ENCODE measurements around the gene SLC25A20. TPM values are rescaled to one million over a fixed set of nuclear protein-coding genes. Genes with fewer than 3 reads are reported as not detected.
"Not testable (repeated sequence)": the region's sequence is repeated elsewhere in the genome, so short reads cannot be mapped to it uniquely, and the experiment has no call there.

The SLC25A20 gene
- polyA plus RNA-seq, 3 donors = 14.1 to 22.4 (median 21.2) TPM

DNA sequence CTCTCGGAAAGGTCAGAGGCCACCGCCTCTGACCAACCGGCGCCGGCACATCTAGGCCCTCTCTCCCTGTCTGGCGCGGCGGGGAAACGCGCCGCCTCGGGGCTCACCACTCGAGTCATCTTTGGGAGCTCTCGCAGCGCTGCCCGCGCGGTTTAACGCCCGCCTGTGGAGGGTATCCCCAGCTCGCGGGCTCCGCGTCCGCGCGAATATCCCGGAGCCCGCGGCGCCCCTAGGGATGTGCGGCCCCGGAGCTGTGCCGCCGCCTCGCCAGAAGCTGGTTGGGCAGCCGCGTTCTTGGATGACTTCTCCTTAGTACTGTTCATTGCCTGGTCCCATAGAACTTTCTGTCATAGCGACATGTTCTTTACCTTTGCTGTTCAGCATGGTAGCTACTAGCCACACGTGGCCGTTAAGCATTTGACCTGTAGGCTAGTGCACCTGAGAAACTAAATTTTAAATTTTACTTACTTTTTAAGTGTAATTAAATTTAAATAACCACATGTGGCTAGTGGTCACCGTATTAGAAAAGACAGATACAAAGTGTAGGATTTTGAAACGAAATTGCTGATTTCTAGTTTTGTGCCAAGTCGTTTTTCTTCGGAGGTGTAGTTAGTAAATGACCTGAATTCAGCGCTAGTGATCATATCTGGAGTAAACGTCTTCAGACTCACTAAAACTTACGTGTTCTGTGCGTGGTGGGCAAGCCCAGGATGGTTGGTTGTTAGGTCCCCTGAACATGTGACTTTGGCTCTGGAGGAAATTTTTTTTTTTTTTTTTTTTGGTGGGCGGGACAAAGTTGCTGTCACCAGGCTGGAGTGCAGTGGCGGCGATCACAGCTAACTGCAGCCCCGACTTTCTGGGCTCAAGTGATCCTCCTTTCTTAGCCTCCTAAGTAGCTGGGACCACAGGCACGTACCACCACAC lies 20.8 kb upstream of the SLC25A20 start:
- DNase-seq (ENCODE audit: extremely low read depth in 1 of 11, low read depth in 9 of 11, low spot score in 4 of 11) = peak in 7 of 11 donors; percentile 28 to 53 (median 43)

- DNase-seq (ENCODE audit: extremely low read depth in 1 of 11, low read depth in 9 of 11, low spot score in 4 of 11) = peak; percentile 88 to 95 (median 93)
These were observed 19.9 kb upstream of the SLC25A20 start, which contains the start of gene ARIH2 for GRCh38 chr3:48918388-48919214. TSS of gene ARIH2 (plus strand) at chr3:48918842. CDS start at chr3:48927559, 8,717 bp downstream.

GRCh38 chr3:48915296-48915695 lies 16.6 kb upstream of the SLC25A20 start:
- no peak for DNase-seq (ENCODE audit: extremely low read depth in 1 of 11, low read depth in 9 of 11, low spot score in 4 of 11)

DNA sequence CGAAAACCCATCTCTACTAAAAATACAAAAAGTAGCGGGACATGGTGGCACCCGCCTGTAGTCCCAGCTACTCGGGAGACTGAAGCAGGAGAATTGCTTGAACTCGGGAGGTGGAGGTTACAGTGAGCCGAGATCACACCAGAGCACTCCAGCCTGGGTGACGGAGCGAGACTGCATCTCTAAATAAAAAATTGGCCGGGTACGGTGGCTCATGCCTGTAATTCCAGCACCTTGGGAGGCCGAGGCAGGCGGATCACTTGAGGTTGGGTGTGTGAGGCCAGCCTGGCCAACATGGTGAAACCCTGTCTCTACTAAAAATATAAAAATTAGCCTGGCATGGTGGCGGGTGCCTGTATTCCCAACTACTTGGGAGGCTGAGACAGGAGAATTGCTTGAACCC lies 8.3 kb upstream of the SLC25A20 start:
- DNase-seq (ENCODE audit: extremely low read depth in 1 of 11, low read depth in 9 of 11, low spot score in 4 of 11) = not testable (repeated sequence)

DNA sequence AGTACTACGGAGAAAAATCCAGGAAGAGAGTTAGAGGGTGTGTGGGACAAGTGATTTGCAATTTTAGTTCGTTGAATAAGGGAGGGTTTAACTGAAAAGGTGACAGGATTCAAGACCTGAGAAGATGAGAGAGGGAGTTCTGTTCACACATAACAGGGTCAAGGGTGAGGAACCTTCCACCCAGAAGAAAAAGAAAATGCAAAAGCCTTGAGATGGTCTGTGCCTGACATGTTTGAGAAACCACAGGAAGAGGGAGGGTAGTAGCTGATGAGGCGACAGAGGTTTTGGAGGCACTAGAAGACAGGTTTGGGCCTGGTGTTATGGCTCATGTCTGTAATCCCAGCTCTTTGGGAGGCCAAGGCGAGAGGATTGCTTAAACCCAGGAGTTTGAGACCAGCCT lies 591 bp upstream of the SLC25A20 start:
- no peak for DNase-seq (ENCODE audit: extremely low read depth in 1 of 11, low read depth in 9 of 11, low spot score in 4 of 11)

DNA sequence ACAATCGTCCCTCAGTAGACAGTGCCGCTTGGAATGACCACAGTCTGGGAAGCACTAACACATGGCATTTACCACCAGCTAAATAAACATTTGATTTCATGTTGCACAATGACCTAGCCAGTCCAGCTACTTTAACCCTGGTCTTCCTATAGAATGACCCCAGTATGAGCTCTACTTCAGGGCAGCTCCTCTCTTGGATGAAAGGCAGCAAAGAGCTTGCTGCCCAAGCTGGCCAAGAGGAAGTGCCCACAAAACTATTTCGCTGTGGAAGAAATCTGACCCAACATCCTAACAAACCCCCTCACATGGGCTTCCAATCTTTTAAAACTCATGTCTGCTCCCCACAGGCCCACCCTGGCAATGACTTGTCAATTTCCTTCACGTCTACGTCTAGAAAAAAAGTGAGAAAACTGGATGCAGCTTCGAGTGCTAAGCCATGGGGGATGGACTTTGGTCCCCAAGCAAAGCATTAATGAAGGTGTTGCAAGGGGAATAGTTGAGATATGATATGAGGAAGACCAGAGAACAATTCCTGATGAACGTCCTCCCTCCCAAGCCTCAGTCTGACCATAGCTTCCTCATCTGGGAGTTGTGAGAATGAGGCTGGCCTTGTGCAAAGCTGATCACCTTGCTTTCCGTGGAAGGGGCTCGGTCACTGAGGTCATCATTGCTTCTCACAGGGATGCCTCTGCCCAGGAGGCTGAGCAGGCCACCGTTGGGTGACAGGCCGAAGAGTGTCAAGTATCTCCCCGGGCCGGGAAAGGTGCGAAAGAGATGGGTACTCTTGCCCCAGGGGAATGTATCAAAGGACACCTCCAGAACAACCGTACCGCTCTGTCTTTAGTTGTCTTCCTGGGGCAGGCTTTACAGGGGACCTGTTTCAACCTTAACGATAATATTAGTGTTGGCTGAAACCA lies 964 bp downstream of the SLC25A20 start:
- DNase-seq (ENCODE audit: extremely low read depth in 1 of 11, low read depth in 9 of 11, low spot score in 4 of 11) = no peak

GRCh38 chr3:48896936-48897335 lies 1.7 kb downstream of the SLC25A20 start:
- no peak for DNase-seq (ENCODE audit: extremely low read depth in 1 of 11, low read depth in 9 of 11, low spot score in 4 of 11)

DNA sequence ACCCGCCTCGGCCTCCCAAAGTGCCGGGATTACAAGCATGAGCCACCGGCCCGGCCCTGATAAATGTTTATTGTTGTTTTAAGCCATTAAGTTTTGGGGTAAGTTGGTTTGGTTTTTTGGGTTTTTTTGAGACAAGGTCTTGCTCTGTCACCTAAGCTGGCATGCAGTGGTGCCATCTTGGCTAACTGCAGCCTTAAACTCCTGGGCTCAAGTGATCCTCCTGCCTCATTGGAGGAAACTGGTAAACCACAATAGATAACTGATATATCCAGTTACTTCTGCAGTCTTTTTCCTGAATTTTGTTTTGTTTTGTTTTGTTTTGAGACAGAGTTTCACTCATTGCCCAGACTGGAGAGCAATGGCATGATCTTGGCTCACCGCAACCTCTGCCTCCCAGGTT lies 4.2 kb downstream of the SLC25A20 start:
- DNase-seq (ENCODE audit: extremely low read depth in 1 of 11, low read depth in 9 of 11, low spot score in 4 of 11) = no peak

GRCh38 chr3:48891606-48892005 lies 7.1 kb downstream of the SLC25A20 start:
- no peak for DNase-seq (ENCODE audit: extremely low read depth in 1 of 11, low read depth in 9 of 11, low spot score in 4 of 11)

- no peak for DNase-seq (ENCODE audit: extremely low read depth in 1 of 11, low read depth in 9 of 11, low spot score in 4 of 11)
These were observed 12.9 kb downstream of the SLC25A20 start for GRCh38 chr3:48885753-48886152.

DNA sequence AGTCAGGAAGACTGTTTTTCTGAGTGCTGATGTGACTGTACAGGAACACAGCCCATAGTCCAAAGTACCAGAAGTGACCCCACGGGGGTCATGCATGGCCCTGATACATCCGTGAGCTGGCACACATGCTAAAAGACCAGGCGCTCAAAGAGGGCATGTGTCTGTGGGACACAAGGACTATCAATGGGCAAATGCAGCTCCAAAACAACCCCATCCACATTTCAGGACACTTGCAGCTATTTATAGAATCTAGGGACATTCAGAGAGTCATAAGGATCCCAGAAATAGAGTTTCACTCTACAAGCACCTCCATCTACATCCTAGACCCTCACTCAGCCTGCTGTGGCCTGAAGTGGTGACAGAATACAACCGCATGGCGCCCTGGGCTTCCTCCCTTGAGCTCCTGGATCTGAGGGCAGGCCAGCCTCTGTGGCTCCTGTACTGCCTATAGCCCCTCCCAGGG lies 17.0 kb downstream of the SLC25A20 start:
- no peak for DNase-seq (ENCODE audit: extremely low read depth in 1 of 11, low read depth in 9 of 11, low spot score in 4 of 11)

DNA sequence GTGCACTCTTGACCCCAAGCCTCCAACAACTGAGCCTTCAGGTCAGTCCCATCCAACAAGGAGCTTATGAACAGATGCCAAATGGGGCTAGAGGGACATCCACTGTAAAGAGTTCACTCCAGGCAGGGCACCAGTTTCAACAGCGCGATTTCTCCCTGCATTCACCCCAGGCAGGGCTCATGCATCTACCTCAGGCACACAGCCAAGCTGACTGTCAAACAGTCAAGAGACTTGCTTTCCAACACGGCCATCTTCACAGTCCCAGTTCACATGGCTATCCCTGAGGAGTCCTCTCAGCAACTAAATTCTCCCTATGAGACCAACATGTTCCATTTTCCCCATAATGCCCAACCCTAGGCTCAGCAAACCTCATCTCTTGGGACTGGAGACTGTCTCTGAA lies 17.7 kb downstream of the SLC25A20 start:
- no peak for DNase-seq (ENCODE audit: extremely low read depth in 1 of 11, low read depth in 9 of 11, low spot score in 4 of 11)

DNA sequence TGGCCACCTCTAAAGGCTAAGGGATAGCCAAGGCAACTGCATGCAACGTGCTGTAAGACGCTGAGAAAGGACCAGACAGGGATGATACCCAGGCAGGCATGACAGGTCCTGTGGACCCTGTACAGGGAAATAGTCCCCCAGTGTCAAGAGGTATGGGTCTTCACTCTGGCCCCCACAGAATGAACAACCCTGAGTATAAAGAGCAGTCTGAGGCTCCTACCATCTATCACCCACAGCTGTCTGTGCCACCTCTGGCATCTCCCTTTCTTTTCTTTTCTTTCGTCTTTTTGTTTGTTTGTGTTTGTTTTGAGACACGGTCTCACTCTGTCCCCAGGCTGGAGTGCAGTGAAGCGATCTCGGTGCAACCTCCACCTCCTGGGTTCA lies 18.7 kb downstream of the SLC25A20 start:
- no peak for DNase-seq (ENCODE audit: extremely low read depth in 1 of 11, low read depth in 9 of 11, low spot score in 4 of 11)

- DNase-seq (ENCODE audit: extremely low read depth in 1 of 11, low read depth in 9 of 11, low spot score in 4 of 11) = no peak
These were observed 19.2 kb downstream of the SLC25A20 start for GRCh38 chr3:48879307-48879993.

DNA sequence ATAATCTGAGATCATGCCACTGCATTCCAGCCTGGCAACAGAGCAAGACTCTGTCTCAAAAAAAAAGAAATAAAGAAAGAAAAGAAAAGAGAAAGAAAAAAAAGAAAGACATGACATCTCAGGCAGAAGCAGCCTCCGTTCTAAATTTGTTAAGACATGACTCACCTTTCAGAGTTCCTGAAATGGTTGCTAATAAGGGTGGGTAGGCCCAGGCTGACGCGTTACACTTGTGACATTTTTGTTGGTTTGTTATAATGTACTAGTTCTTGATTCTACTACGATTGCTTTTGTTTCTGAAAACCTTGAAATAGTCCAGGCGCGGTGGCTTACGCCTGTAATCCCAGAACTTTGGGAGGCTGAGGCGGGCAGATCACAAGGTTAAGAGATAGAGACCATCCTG lies 21.0 kb downstream of the SLC25A20 start:
- no peak for DNase-seq (ENCODE audit: extremely low read depth in 1 of 11, low read depth in 9 of 11, low spot score in 4 of 11)

GRCh38 chr3:48863122-48863521 lies 35.6 kb downstream of the SLC25A20 start:
- no peak for DNase-seq (ENCODE audit: extremely low read depth in 1 of 11, low read depth in 9 of 11, low spot score in 4 of 11)

DNA sequence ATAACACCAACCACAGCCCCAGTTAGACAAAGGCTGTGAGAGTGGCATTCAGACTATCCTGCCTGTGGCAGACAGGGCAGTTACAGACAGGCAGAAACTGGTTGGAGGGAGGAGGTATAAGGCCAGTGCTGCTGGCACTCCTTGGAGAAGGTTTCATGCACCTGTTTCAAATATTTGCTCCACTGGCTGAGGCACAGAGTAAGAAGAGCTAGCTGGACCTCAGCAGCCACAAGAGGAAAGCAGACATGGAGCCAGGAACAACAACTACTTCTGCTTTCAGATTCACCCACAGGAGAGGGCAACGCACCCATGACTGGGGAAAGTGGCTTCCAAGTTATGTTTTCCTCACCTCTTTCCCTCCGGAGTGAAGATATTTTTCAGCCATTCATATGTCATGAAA lies 39.5 kb downstream of the SLC25A20 start:
- no peak for DNase-seq (ENCODE audit: extremely low read depth in 1 of 11, low read depth in 9 of 11, low spot score in 4 of 11)

- DNase-seq (ENCODE audit: extremely low read depth in 1 of 11, low read depth in 9 of 11, low spot score in 4 of 11) = no peak
These were observed 40.0 kb downstream of the SLC25A20 start for GRCh38 chr3:48858709-48859108.
